HL-60/S4 treated with retinoic acid at 250 ng/mL for 4 days and 3 days (cell line): ENCODE results near the gene NKRF.
"Not testable (repeated sequence)": the region's sequence is repeated elsewhere in the genome, so short reads cannot be mapped to it uniquely, and the experiment has no call there.

Experiments
- in situ Hi-C: fragments of 300-500 bp; cut with MboI; formaldehyde crosslinking; loops from 2 replicates; pipeline ENCODE4 v1.7.0; 2022; ENCODE audit warnings: low sequenced_read_pairs

Gene NKRF

GRCh38 chrX:119606280-119607017 is at the start of gene NKRF:
TSS of gene NKRF (minus strand) at chrX:119606424.
- in situ Hi-C loops: no loop called here

- in situ Hi-C loops: no loop called here
These were observed 48.9 kb upstream of the NKRF start for GRCh38 chrX:119655125-119655524.

- in situ Hi-C loops: no loop called here
These were observed 47.9 kb upstream of the NKRF start for GRCh38 chrX:119654112-119654531.

GRCh38 chrX:119648421-119648775 is 42.2 kb upstream of the NKRF start:
- in situ Hi-C loops: no loop called here

GRCh38 chrX:119647552-119648420 is 41.6 kb upstream of the NKRF start:
- in situ Hi-C loops: no loop called here

GRCh38 chrX:119647089-119647488 is 40.9 kb upstream of the NKRF start:
- in situ Hi-C loops: no loop called here

- in situ Hi-C loops: no loop called here
These were observed 40.3 kb upstream of the NKRF start for GRCh38 chrX:119646515-119646914.

- in situ Hi-C loops: no loop called here
These were observed 37.5 kb upstream of the NKRF start for GRCh38 chrX:119643696-119644095.

GRCh38 chrX:119640731-119641170 is 34.5 kb upstream of the NKRF start:
- in situ Hi-C loops: no loop called here

GRCh38 chrX:119638725-119639471 is 32.7 kb upstream of the NKRF start:
- in situ Hi-C loops: no loop called here

- in situ Hi-C loops: not testable (repeated sequence)
These were observed 31.2 kb upstream of the NKRF start for GRCh38 chrX:119637421-119637820.

GRCh38 chrX:119636419-119636818 is 30.2 kb upstream of the NKRF start:
- in situ Hi-C loops: no loop called here

- in situ Hi-C loops: no loop called here
These were observed 29.6 kb upstream of the NKRF start for GRCh38 chrX:119635799-119636198.

GRCh38 chrX:119635179-119635578 is 29.0 kb upstream of the NKRF start:
- in situ Hi-C loops: no loop called here

GRCh38 chrX:119625843-119626242 is 19.6 kb upstream of the NKRF start:
- in situ Hi-C loops: no loop called here

GRCh38 chrX:119624951-119625668 is 18.9 kb upstream of the NKRF start:
- in situ Hi-C loops: no loop called here

- in situ Hi-C loops: no loop called here
These were observed 18.2 kb upstream of the NKRF start for GRCh38 chrX:119624417-119624816.

- in situ Hi-C loops: no loop called here
These were observed 16.4 kb upstream of the NKRF start for GRCh38 chrX:119622356-119623232.

- in situ Hi-C loops: no loop called here
These were observed 12.2 kb upstream of the NKRF start for GRCh38 chrX:119618439-119618838.
